Hematopoietic multipotent progenitor cell treated with erythropoietin and hydrocortisone succinate and interleukin-3 and kit ligand, for 15 days (in vitro differentiated cells): ENCODE measurements around the gene THAP12.
"Not testable (repeated sequence)": the region's sequence is repeated elsewhere in the genome, so short reads cannot be mapped to it uniquely, and the experiment has no call there.

Experiments used
- DNase-seq: peaks from one replicate; pipeline ENCODE4 v3.0.0-alpha.2; 2015; ENCODE audit warnings: low spot score

THAP12 gene, protein sequence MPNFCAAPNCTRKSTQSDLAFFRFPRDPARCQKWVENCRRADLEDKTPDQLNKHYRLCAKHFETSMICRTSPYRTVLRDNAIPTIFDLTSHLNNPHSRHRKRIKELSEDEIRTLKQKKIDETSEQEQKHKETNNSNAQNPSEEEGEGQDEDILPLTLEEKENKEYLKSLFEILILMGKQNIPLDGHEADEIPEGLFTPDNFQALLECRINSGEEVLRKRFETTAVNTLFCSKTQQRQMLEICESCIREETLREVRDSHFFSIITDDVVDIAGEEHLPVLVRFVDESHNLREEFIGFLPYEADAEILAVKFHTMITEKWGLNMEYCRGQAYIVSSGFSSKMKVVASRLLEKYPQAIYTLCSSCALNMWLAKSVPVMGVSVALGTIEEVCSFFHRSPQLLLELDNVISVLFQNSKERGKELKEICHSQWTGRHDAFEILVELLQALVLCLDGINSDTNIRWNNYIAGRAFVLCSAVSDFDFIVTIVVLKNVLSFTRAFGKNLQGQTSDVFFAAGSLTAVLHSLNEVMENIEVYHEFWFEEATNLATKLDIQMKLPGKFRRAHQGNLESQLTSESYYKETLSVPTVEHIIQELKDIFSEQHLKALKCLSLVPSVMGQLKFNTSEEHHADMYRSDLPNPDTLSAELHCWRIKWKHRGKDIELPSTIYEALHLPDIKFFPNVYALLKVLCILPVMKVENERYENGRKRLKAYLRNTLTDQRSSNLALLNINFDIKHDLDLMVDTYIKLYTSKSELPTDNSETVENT

DNA sequence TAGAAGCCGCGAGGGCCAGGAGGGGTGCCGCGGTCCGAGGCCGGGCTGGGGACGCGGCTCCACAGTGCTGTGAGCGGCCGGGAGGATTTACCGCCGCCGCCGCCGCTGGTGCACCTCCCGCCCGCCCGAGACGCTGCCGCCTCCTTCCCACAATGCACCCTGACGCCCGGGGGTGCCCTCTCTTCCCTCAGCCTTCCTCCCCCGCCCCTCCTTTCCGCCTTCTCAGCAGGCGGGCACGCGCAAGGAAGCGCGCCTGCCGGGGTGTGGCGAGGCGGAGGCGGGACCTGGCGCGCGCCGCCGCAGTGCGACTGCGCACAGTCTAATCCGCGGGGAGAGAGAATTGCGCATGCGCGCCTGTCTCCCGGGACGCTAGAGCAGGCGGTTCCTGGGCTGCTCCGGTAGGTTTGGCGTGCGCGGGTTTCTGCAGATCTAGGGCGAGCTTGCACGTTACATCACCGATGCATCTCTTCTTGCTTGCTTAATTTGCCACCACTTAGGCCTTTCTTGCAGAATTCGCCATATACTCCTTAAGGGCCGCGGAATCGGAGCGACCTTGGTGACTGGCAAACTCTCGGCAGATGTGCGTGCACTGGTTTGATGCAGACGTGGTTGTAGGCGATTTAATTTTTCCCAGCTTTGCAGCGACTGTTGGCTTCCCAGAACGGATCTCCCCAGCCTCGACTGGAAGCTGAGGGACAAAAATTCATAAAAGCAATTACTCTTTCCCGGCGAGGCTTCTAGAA is at the start of gene THAP12, which contains the start of gene GVQW3:
Gene THAP12 (minus strand): TSS at position 156 of the 743 bp plus-strand sequence. CDS start 296 bp downstream, outside the sequence.
Gene GVQW3 (plus strand): TSS at position 347 of the 743 bp plus-strand sequence. CDS start 506 bp downstream, outside the sequence.
- DNase-seq: peak; percentile 98

DNA sequence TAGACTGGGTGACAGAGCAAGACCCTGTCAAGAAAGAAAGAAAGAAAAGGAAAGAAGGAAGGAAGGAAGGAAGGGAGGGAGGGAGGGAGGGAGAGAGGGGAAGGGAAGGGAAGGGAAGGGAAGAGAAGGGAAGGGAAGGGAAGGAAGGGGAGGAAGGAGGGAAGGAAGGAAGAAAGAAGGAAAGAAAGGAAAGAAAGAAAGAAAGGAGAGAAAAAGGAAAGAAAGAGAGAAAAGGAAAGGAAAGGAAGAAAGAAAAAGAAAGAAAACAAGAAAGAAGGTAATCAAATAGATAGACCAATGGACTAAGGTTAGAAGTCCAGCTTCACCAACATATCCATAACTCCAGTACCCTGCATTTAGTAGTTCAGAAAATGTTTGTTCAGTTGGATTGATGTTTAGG is 45.7 kb upstream of the THAP12 start:
- no peak for DNase-seq

GRCh38 chr11:76424891-76425290 is 44.0 kb upstream of the THAP12 start:
- no peak for DNase-seq

GRCh38 chr11:76424379-76424778 is 43.4 kb upstream of the THAP12 start:
- no peak for DNase-seq

- DNase-seq: peak; percentile 17
Observed at GRCh38 chr11:76419896-76420295, 39.0 kb upstream of the THAP12 start.

DNA sequence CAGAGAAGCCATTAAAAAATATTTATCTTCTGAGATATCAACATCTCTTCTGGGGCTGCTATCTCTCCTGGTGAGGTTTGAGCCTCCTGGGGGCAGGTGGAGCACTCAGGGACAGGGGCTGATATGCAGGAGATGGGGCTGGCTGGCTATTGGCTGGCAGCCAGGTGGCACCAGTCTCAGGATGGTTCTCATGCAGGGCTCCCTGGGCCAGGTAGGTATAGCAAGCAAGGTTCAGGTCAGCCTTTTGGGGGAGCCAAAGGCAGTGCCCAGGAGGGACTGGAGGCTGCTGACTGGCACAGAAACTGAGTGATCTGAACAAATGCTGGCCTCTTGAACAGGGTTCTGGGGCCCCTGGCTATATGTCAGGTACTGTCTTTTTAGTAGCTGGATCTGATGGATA is 34.1 kb upstream of the THAP12 start:
- DNase-seq: no peak

DNA sequence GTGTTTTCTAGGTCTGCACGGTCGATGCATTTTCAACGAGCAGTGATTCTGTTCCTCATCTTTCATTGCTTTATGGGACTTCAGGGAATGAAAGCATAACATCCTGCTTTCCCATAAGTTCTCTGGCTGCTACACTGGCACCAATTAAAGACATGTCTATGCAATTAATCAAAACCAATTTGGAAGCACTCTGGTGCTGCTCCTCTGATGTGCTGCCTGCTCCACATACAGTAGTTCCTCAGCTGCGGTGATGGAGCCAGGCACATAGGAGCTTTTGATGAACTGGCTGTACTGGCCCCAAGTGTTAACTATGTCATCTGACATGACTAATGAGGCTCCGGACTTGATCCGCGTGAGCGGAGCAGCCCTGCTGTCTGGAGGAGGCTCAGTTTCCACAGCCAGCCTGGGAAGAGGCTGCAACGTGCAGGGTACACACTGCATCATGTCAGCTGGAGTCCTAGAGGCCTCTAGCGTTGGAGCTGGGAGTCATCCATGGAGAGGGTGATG is 30.0 kb upstream of the THAP12 start:
- DNase-seq: no peak

DNA sequence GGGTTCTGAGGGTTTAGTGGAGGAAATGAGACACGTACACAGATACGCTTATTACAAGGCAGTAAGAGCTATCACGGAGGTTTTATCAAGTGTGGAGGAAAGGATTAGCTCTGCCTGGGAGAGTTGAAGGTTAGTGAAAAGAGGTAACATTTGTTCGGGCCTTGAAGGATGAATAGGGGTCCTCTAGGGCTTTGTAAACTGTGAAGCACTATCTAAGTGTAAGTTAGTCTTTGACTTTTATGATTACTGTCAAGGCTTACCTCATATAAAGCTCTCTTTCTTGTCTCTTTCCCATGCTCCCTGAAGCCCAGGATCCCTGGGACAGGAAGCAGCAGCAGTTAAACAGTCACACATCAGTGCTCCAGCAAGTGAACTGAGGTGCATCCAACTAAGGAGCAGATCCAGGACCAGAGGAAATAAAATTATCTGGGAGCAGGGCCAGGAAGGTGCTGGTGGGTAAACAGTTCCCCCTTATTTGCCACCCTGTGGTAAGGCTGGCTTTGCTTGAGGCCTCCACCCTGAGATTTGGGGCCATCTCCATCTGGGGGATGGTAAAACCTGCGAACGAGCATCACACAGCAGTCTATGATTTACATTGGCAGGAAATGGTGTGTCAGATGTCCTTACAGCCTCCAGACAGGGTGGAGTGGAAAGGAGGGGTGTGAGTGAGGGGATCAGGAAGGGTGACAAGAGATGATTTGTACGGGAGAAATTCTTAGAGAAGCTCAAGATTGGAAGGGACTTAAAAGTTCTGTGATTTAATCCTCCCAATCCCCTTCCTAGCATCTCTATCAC is 27.4 kb upstream of the THAP12 start:
- no peak for DNase-seq

DNA sequence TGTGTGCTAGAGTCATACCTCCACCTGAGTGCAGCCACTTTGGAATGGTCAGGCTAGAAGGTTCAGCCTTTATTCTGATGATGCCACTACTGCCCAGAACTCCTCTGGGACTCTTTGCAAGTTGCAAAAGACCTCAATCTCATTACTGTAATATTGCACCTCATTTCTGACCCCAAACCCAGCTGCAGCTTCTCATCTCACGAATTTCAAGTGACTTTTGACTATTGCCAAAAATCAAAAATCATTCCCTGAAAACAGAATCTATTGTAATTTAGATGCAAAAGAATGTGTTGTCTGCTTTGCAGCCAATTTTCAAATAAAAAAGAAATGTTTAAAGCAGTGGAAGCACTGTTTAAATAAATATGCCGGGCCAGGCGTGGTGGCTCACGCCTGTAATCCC is 25.4 kb upstream of the THAP12 start:
- no peak for DNase-seq

DNA sequence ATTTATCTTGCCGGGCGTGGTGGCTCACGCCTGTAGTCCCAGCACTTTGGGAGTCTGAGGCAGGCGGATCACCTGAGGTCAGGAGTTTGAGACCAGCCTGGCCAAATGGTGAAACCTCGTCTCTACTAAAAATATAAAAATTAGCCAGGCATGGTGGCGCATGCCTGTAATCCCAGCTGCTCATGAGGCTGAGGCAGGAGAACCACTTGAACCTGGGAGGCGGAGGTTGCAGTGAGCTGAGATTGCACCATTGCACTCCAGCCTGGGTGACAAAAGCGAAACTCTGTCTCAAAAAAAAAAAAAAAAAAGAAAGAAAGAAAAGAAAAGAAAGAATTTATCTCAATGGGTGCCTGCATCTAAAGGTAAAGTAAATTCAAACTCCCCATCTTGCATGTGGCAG is 20.6 kb upstream of the THAP12 start:
- not testable (repeated sequence) for DNase-seq

- DNase-seq: no peak
Observed at GRCh38 chr11:76400967-76401366, 20.0 kb upstream of the THAP12 start.

DNA sequence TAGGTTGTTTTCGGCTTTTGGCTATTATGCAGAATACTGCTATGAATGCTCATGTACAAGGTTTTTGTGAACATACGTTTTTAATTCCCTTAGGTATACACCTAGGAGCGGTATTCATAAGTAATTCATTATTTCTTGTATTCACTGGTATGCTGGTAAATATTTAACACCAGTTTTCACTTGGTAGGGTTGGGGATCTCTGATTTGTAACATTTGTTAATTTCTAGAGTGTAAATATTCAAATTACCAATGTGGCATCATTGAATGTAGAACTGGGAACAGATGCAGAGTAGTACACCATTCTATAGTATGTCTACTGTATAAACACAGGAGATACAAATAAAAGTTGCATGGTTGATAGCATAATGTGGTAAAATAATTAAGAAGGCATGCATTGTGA is 16.5 kb upstream of the THAP12 start:
- DNase-seq: no peak

- DNase-seq: no peak
Observed at GRCh38 chr11:76395296-76395695, 14.4 kb upstream of the THAP12 start.

GRCh38 chr11:76394411-76394810 is 13.5 kb upstream of the THAP12 start:
- DNase-seq: no peak

GRCh38 chr11:76392870-76393269 is 11.9 kb upstream of the THAP12 start:
- DNase-seq: no peak

- DNase-seq: no peak
Observed at GRCh38 chr11:76391811-76392475, 11.0 kb upstream of the THAP12 start.

- DNase-seq: no peak
Observed at GRCh38 chr11:76391021-76391420, 10.1 kb upstream of the THAP12 start.

DNA sequence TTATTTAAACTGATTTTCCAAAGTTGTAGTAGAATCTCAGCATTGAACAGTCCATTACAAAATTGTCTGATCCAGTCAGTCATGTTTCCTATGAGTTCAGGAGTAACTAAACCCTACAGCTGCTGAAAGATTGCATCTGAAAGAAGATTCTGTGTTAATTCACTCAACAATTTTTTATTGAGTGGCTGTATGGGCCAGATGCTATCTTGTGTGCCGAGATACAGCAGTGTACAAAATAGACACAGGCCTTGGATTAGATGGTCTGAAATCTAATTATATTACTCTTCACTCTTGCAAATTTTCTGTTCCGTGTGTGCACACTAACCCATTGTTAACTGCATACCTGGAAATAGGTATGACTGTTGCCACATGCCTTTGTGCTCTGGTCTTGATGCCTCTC is 7.5 kb upstream of the THAP12 start:
- DNase-seq: no peak

- no peak for DNase-seq
Observed at GRCh38 chr11:76385903-76386302, 5.0 kb upstream of the THAP12 start.

DNA sequence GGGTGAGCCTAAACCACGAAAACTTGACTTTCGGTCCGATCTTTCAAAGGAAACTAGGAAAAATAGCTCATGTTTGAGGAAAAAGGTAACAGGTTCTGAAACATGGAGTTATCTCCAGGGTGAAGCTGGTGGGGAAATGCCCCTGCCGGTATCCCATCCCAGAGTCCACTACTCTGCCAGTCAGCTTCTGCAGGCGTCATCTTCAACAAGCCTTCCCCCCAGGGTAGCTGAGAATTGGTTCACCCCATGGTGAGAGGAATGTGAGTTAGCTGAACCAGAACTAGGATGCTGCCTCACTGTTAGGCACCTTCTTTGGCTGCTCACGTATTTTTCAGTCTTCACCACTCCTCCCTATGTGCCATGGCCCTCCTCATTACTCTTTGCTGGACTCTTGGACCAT is 1.3 kb upstream of the THAP12 start:
- DNase-seq: no peak
